Coronary artery (tissue), 2 donors: ENCODE results near the gene STRAP.

ENCODE experiments used
- DNase-seq: peaks from one replicate; pipeline ENCODE4 v3.0.0-alpha.2; 2017; ENCODE audit warnings: low spot score
- H3K27ac ChIP-seq, 2 donors: fragments of 200-600 bp; sonication (generic); one replicate each; pipeline ENCODE4 v1.5.1; 2016 to 2019
- H3K4me3 ChIP-seq: fragments of 200-600 bp; sonication (generic); 2 replicates; pipeline ENCODE4 v1.5.1; 2016; ENCODE audit warnings: mild to moderate bottlenecking, moderate library complexity
- TF ChIP-seq, protein P1 (sequence below): fragments of 200-600 bp; sonication (generic); IDR thresholded peaks from one replicate; pipeline ENCODE4 v1.5.1; 2019; ENCODE audit warnings: antibody characterized with exemption

The STRAP gene

DNA sequence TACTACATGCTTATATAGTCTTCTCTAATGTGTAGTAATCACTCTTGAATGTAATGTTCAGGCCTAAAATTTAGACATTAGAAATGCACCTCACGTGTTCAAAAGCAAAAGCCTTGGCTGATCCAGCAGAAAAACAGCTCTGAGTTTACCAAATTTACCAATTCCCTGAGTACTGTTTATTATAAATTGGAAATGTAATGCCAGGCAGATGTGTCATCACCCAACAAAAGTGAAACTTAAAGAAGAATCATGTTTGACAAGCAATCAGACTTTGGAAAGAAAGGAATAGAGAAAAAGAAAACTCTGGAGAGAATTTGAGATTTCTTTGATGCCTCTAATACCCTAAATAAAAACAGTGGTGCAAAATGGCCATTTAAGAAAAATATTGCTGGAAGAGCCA is 26.5 kb upstream of the STRAP start:
- H3K4me3 ChIP-seq = peak overlapping the region; percentile 23
- H3K27ac ChIP-seq = peak overlapping the region in 1 of 2 donors; percentile 72
- TF ChIP-seq, protein P1, sequence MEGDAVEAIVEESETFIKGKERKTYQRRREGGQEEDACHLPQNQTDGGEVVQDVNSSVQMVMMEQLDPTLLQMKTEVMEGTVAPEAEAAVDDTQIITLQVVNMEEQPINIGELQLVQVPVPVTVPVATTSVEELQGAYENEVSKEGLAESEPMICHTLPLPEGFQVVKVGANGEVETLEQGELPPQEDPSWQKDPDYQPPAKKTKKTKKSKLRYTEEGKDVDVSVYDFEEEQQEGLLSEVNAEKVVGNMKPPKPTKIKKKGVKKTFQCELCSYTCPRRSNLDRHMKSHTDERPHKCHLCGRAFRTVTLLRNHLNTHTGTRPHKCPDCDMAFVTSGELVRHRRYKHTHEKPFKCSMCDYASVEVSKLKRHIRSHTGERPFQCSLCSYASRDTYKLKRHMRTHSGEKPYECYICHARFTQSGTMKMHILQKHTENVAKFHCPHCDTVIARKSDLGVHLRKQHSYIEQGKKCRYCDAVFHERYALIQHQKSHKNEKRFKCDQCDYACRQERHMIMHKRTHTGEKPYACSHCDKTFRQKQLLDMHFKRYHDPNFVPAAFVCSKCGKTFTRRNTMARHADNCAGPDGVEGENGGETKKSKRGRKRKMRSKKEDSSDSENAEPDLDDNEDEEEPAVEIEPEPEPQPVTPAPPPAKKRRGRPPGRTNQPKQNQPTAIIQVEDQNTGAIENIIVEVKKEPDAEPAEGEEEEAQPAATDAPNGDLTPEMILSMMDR = no peak
- no peak for DNase-seq

DNA sequence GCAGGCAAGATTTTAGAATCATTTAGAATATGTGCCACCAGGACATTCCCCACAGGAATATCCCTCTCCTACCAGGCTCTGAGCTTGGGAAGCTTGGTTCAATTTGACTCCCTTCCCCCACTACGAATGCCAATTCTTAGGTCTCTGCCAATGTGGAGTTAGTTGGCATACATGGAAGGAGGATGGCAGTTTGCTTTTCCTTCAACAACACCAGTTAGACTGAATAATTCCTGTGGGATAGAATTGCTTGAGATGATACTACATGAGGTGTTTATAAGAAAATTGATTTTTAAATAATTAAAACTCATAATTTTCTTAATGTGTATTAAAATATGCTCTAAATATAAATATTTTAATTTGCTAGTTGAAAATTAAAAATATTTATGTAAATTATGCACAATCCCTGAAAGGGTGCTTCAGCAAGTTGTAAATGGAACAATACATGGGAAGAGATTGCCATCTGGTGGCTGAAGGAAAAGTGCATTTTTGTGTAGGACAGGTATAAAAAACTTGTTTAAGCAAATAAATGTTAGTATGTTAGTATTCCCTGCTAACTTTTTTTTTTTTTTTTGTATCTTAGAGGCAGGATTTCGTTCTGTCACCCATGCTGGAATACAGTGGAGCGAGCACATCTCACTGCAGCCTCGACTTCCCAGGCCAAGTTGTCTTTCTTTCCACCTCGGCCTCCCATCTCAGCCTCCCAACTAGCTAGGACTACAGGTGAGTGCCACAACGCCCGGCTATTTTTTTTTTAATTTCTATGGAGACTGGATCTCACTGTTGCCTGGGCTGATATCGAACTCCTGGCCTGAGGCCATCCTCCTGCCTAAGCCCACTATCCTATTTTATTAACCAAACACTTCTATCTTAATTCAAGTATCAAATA is 25.8 kb upstream of the STRAP start:
- Histone ChIP-seq H3K27ac (peak overlapping the region in 1 of 2 donors; percentile 72), H3K4me3 (peak overlapping the region; percentile 23)
- no peak for DNase-seq
- TF ChIP-seq, protein P1 = peak; percentile 57

DNA sequence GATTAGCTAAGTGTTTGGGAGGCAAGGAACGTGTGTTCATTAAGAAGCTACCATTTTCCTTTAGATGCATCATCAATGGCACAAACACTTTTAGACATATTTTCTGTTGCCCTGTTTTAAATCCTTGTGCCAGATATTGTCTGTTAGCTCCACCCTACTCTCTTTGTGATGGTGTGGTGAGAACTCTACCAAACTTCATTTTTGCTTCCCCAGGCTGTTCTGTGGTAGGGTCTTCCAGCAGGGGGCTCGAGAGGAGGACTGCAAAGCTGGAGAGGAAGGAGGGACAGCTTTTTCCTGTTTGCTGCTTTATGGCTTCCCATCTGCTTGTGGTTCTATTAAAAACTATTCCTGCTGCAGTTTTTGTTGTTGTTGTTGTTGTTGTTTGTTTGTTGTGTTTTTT is 23.8 kb upstream of the STRAP start:
- Histone ChIP-seq H3K27ac (no peak overlapping the region), H3K4me3 (no peak overlapping the region)
- TF ChIP-seq, protein P1 = no peak
- DNase-seq = no peak

GRCh38 chr12:15859116-15859515 is 23.1 kb upstream of the STRAP start:
- DNase-seq = no peak
- Histone ChIP-seq H3K27ac (no peak overlapping the region), H3K4me3 (no peak overlapping the region)
- TF ChIP-seq, protein P1 = no peak

GRCh38 chr12:15861404-15861803 is 20.8 kb upstream of the STRAP start:
- no peak for DNase-seq
- TF ChIP-seq, protein P1 = no peak
- Histone ChIP-seq H3K4me3 (no peak overlapping the region), H3K27ac (no peak overlapping the region)

DNA sequence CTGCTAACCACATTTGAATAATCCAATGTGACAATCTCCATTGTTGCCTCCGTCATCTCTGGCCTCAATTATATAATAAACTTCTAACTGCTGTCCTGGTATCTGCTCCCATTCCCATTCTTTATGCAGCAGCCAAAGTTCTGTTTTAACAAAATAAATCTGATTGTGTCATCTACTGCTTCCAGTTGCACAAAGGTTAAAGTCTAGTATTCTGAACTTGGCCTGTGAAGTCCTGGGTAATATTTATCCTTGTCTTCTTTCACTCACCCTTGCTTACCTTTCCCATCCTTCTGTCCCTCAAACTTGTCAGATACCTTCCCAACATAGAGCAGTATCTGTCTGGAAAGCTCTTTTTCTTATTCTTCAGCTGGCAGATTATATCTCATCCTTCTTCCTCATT is 19.3 kb upstream of the STRAP start:
- DNase-seq = no peak
- TF ChIP-seq, protein P1 = no peak
- Histone ChIP-seq H3K4me3 (no peak overlapping the region), H3K27ac (no peak overlapping the region)

- TF ChIP-seq, protein P1 = no peak
- Histone ChIP-seq H3K4me3 (no peak overlapping the region), H3K27ac (no peak overlapping the region)
- DNase-seq = no peak
These were observed 18.8 kb upstream of the STRAP start for GRCh38 chr12:15863372-15863771.
